ENCODE results near the gene CCNQ. TPM values are rescaled to one million over a fixed set of nuclear protein-coding genes. Genes with fewer than 3 reads are reported as not detected.

The CCNQ gene
- total and polyA plus RNA-seq, 2 of the 8 experiments (the other 6 are each of a cell fraction or from before 2014, with no cell fraction given): 16.6 to 32.1 TPM

DNA sequence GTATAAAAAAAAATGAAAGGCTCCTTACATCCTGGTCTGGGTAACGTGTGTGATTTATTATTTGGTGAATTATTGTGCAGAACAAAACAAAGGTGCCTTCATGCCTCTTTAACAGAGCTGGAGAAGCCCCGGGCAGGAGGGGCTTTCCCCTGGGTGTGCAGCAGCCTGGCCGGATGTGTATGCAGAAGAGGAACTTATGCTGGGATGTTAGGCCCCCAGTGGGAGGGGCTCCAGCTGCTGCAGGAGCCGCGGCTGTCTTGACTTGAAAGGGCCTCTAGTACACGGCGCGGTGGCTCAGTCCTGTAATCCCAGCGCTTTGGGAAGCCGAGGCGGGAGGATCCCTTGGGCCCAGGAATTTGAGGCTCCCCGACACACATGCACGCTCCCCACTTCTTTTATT lies 16.0 kb downstream of the CCNQ start:
- ChIA-PET POLR2A (ENCODE audit: partially characterized antibody) (no interaction called here), CTCF (ENCODE audit: partially characterized antibody) (interaction anchor here (0.8 kb wide), 1 partner anchor 18 kb away, joined by 3 read pairs; no protein-coding TSS in a partner anchor)
- 0 out of 8 replicates have a peak, but pooled peaks cover 0 to 3% (median 0%) of the 10 kb centered on the region in 4 experiments for H3K36me3 ChIP-seq (ENCODE audit: control insufficient read depth in 2 of 4, insufficient read depth in 4 of 4, low read length in 3 of 4)
- no peak overlapping the region for H2AK5ac ChIP-seq (ENCODE audit: low read depth, low read length)
- H2AFZ ChIP-seq (ENCODE audit: low read length): no peak overlapping the region
- no peak overlapping the region for H3K18ac ChIP-seq (ENCODE audit: extremely low read depth, low read length)
- H2BK15ac ChIP-seq (ENCODE audit: low read length): no peak overlapping the region
- no peak overlapping the region for H4K91ac ChIP-seq (replicated peaks; ENCODE audit: insufficient read length, low read length)
- no peaks in the 10 kb centered on the region for H3K27me3 ChIP-seq (replicated peaks in 1 of 4; ENCODE audit: control insufficient read depth in 3 of 4, extremely low read depth in 1 of 4, insufficient read depth in 3 of 4, low read length in 3 of 4)
- no peak overlapping the region for H3K56ac ChIP-seq (replicated peaks; ENCODE audit: insufficient read length, low read depth, low read length)
- H3K23ac ChIP-seq (ENCODE audit: insufficient read length): no peak overlapping the region
- no peaks in the 10 kb centered on the region for H3K23me2 ChIP-seq (ENCODE audit: low read depth, low read length)
- FAIRE-seq: no peak
- H3K4me2 ChIP-seq (ENCODE audit: insufficient read depth in 1 of 2, low read depth in 2 of 2, low read length in 2 of 2): no peak overlapping the region
- 83% methylated on average over 8 of the region's 13 CpGs; no CpG with 5 or more reads in 1 of the 2 experiments for WGBS, 2 experiments (ENCODE audit: extremely low coverage in 1 of 2, insufficient coverage in 1 of 2, insufficient read length in 1 of 2, insufficient replicate concordance in 2 of 2, low coverage in 1 of 2, low lambda C conversion rate in 2 of 2, missing lambda C conversion rate in 1 of 2)
- H3K79me2 ChIP-seq (ENCODE audit: control insufficient read depth in 1 of 2, insufficient read depth in 2 of 2, low read length in 2 of 2): no peaks in the 10 kb centered on the region
- no peak overlapping the region for H2BK5ac ChIP-seq (ENCODE audit: low read depth, low read length)
- H2BK120ac ChIP-seq (replicated peaks; ENCODE audit: low read depth, low read length): no peak overlapping the region
- DNase-seq (ENCODE audit: low read depth in 1 of 2, low spot score in 2 of 2): no peak
- no peaks in the 10 kb centered on the region for H3K9me3 ChIP-seq (ENCODE audit: insufficient read depth in 2 of 2, low read depth in 1 of 2, low read length in 1 of 2)
- no peak overlapping the region for H3K9ac ChIP-seq (replicated peaks in 1 of 4; ENCODE audit: extremely low read depth in 1 of 4, low read depth in 3 of 4, low read length in 3 of 4)
- no peak overlapping the region for H3K4me3 ChIP-seq (ENCODE audit: extremely low read depth in 1 of 4, insufficient read depth in 2 of 4, low read depth in 3 of 4, low read length in 4 of 4)
- peaks cover 0 to 11% (median 1%) of the 10 kb centered on the region in 4 experiments; a peak in 3 of 7 replicates for H3K4me1 ChIP-seq (replicated peaks in 1 of 4; ENCODE audit: control insufficient read depth in 3 of 4, insufficient read depth in 4 of 4, low read length in 3 of 4)
- H3K14ac ChIP-seq (ENCODE audit: insufficient read length): no peak overlapping the region
- no peak overlapping the region for H4K8ac ChIP-seq (ENCODE audit: extremely low read depth, insufficient read depth, low read length)
- H4K20me1 ChIP-seq (replicated peaks in 1 of 2; ENCODE audit: control insufficient read depth in 1 of 2, insufficient read depth in 2 of 2, low read length in 2 of 2): no peaks in the 10 kb centered on the region
- no peak overlapping the region for H4K5ac ChIP-seq (ENCODE audit: insufficient read length, low read depth, low read length)
- H2BK20ac ChIP-seq (ENCODE audit: low read length): no peak overlapping the region
- H3K4ac ChIP-seq (replicated peaks; ENCODE audit: insufficient read length, low read depth, low read length): no peak overlapping the region
- TF ChIP-seq MAFK (IDR thresholded peaks at IDR 0.05; ENCODE audit: low read depth, low read length) (no peak), ASH2L (IDR thresholded peaks at IDR 0.05; ENCODE audit: low read length) (no peak), KDM1A (IDR thresholded peaks at IDR 0.05; ENCODE audit: borderline replicate concordance, low read length) (no peak), ZNF274 (IDR thresholded peaks at IDR 0.05; ENCODE audit: borderline replicate concordance, extremely low read depth, low read length) (no peak), SUZ12 (IDR thresholded peaks at IDR 0.05; ENCODE audit: low read length) (no peak), KDM5A (IDR thresholded peaks at IDR 0.05; ENCODE audit: low read length) (no peak), BACH1 (IDR thresholded peaks at IDR 0.05; ENCODE audit: low read length) (no peak), E2F6 (IDR thresholded peaks at IDR 0.05) (no peak), ATF2 (IDR thresholded peaks at IDR 0.05; ENCODE audit: low read length) (no peak), TBP (IDR thresholded peaks at IDR 0.05; ENCODE audit: low read depth, low read length) (no peak), GABPA (IDR thresholded peaks at IDR 0.05; ENCODE audit: borderline replicate concordance, insufficient read depth, low read length) (no peak)
- no peaks in the 10 kb centered on the region; the same call in 1 of the 2 replicates for H3K79me1 ChIP-seq (ENCODE audit: low read depth, low read length)
- H2BK12ac ChIP-seq (ENCODE audit: low read depth, low read length): no peak overlapping the region
- no peak overlapping the region for H3K27ac ChIP-seq (ENCODE audit: low read depth, low read length)

Data from H1 (cell line).